Smooth muscle cell (in vitro differentiated cells): ENCODE results near the gene SMAD9. TPM values are rescaled to one million over a fixed set of nuclear protein-coding genes. Genes with fewer than 3 reads are reported as not detected.

Experiments
- DNase-seq: peaks from one replicate; lab custom pipeline; 2025; ENCODE audit not compliant: unreplicated experiment; lab: John Stamatoyannopoulos, UW
- H2AFZ ChIP-seq: fragments of 200-600 bp; sonication (generic); 2 replicates; pipeline ENCODE4 v1.6.0; 2016; ENCODE audit warnings: antibody characterized with exemption, low read depth, mild to moderate bottlenecking
- H3F3A ChIP-seq: fragments of 200-600 bp; sonication (generic); 2 replicates; pipeline ENCODE4 v1.6.0; 2017; ENCODE audit warnings: antibody characterized with exemption, low read depth
- H3K27ac ChIP-seq: fragments of 200-600 bp; sonication (generic); 2 replicates; pipeline ENCODE4 v1.5.1; 2016; ENCODE audit warnings: low read depth, mild to moderate bottlenecking
- H3K27me3 ChIP-seq: fragments of 200-600 bp; sonication (generic); 2 replicates; pipeline ENCODE4 v1.6.1; 2016; ENCODE audit warnings: low read depth, mild to moderate bottlenecking
- H3K36me3 ChIP-seq: fragments of 200-600 bp; sonication (generic); 2 replicates; pipeline ENCODE4 v1.5.1; 2016; ENCODE audit warnings: low read depth
- H3K4me1 ChIP-seq: fragments of 200-600 bp; sonication (generic); 2 replicates; pipeline ENCODE4 v1.5.1; 2016; ENCODE audit warnings: low read depth
- H3K4me2 ChIP-seq: fragments of 200-600 bp; sonication (generic); 2 replicates; pipeline ENCODE4 v1.6.0; 2016; ENCODE audit warnings: mild to moderate bottlenecking
- H3K4me3 ChIP-seq: fragments of 200-600 bp; sonication (generic); 2 replicates; pipeline ENCODE4 v1.5.1; 2016; ENCODE audit warnings: mild to moderate bottlenecking
- H3K79me2 ChIP-seq: fragments of 200-600 bp; sonication (generic); 2 replicates; pipeline ENCODE4 v1.6.0; 2016; ENCODE audit warnings: low read depth, mild to moderate bottlenecking
- H3K9ac ChIP-seq: fragments of 200-600 bp; sonication (generic); 2 replicates; pipeline ENCODE4 v1.6.0; 2016; ENCODE audit warnings: low read depth
- H3K9me3 ChIP-seq: fragments of 200-600 bp; sonication (generic); replicated peaks from 2 replicates; pipeline ENCODE4 v1.5.1; 2016; ENCODE audit warnings: low read depth
- H4K20me1 ChIP-seq: fragments of 200-600 bp; sonication (generic); 2 replicates; pipeline ENCODE4 v1.6.0; 2016; ENCODE audit warnings: low read depth
- WGBS: methylation state at CpG from one replicate; pipeline ENCODE4 v1.1.7; 2016; ENCODE audit warnings: low lambda C conversion rate; 5-methylcytosine and 5-hydroxymethylcytosine counted together
- polyA plus RNA-seq: library from polyadenylated mRNA; unstranded; fragments of >200 nt; fragmentation: Nextera tagmentation; extraction: Ambion mirVana; gene quantifications from 2 replicates; pipeline ENCODE4 v1.2.1, GENCODE V29; 2016
- total RNA-seq: library from RNA; depleted of rRNA; stranded (reverse); fragments of >200 nt; gene quantifications from 2 replicates; pipeline ENCODE4 v1.2.3, GENCODE V29; 2014
- TF ChIP-seq, protein P1 (sequence below): fragments of 200-600 bp; sonication (generic); IDR thresholded peaks from 2 replicates; pipeline ENCODE4 v1.5.1; 2017; ENCODE audit warnings: borderline replicate concordance, mild to moderate bottlenecking, antibody characterized with exemption; ENCODE audit not compliant: insufficient read depth, poor library complexity, severe bottlenecking

SMAD9 gene
- total and polyA plus RNA-seq, 2 experiments from 2014 or later = 6.6 to 7.1 TPM

DNA sequence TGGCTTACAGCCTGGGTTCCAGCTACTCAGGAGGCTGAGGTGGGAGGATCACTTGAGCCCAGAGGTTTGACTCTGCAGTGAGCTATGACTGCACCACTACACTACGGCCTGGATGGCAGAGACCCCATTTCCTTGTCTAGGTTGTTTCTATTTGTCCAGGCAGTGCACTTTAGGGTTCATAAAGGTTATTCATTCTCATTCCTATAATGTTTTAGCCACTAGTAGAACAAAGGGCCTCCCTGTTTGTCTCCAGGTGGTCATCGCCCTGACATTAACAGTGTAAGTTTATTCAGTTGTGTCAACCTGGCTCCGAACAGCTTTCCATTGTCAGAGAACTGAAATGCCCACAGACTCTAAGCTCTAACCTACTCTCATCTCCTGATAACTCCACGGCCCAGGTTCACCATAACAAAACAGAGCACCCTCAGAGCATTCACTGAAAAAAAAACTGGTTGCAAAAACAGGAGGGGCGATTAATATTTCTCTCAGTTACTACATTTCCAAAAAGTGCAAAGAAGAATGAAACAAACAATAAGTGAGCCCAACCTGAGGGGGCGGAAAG, 37.1 kb downstream of the SMAD9 start:
- 72% methylated on average over 6 of the region's 6 CpGs for WGBS
- Histone ChIP-seq H2AFZ (no peak overlapping the region), H3K79me2 (no peaks in the 10 kb centered on the region), H3K36me3 (no peaks in the 10 kb centered on the region), H3F3A (no peaks in the 10 kb centered on the region), H3K9ac (no peak overlapping the region), H3K27me3 (no peaks in the 10 kb centered on the region), H4K20me1 (peaks cover 19% of the 10 kb centered on the region), H3K9me3 (no peaks in the 10 kb centered on the region), H3K4me2 (peak overlapping the region; percentile 53), H3K27ac (no peak overlapping the region), H3K4me3 (no peak overlapping the region), H3K4me1 (no peaks in the 10 kb centered on the region)
- no peak for DNase-seq
- TF ChIP-seq, protein P1, sequence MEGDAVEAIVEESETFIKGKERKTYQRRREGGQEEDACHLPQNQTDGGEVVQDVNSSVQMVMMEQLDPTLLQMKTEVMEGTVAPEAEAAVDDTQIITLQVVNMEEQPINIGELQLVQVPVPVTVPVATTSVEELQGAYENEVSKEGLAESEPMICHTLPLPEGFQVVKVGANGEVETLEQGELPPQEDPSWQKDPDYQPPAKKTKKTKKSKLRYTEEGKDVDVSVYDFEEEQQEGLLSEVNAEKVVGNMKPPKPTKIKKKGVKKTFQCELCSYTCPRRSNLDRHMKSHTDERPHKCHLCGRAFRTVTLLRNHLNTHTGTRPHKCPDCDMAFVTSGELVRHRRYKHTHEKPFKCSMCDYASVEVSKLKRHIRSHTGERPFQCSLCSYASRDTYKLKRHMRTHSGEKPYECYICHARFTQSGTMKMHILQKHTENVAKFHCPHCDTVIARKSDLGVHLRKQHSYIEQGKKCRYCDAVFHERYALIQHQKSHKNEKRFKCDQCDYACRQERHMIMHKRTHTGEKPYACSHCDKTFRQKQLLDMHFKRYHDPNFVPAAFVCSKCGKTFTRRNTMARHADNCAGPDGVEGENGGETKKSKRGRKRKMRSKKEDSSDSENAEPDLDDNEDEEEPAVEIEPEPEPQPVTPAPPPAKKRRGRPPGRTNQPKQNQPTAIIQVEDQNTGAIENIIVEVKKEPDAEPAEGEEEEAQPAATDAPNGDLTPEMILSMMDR = no peak

DNA sequence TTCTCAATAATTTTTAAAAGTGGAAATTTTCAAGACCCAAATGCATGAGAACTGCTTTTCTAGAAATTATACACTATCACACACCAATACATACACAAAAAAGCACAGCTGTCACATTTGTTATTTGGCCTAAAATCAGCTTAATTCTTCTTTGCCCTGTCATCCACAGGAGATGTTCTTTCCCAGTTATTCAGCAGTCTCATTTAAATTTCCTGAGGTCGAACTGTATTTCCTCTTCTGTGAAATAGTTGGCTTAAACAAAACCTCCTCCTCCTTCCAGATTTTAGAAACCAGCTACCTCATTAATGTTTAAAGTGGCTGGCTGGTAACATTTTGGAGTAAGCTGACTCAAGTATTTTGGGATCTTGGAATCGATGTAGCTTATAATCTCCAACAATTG, 39.1 kb downstream of the SMAD9 start:
- Histone ChIP-seq H3K27me3 (no peaks in the 10 kb centered on the region), H3K27ac (no peak overlapping the region), H4K20me1 (peaks cover 14% of the 10 kb centered on the region), H3K4me3 (no peak overlapping the region), H3K4me1 (no peaks in the 10 kb centered on the region), H3K36me3 (no peaks in the 10 kb centered on the region), H3K4me2 (no peak overlapping the region), H2AFZ (no peak overlapping the region), H3K9me3 (no peaks in the 10 kb centered on the region), H3K9ac (no peak overlapping the region), H3K79me2 (no peaks in the 10 kb centered on the region), H3F3A (no peaks in the 10 kb centered on the region)
- WGBS = 68% methylated on average over 2 of the region's 2 CpGs
- TF ChIP-seq, protein P1 = no peak
- no peak for DNase-seq

DNA sequence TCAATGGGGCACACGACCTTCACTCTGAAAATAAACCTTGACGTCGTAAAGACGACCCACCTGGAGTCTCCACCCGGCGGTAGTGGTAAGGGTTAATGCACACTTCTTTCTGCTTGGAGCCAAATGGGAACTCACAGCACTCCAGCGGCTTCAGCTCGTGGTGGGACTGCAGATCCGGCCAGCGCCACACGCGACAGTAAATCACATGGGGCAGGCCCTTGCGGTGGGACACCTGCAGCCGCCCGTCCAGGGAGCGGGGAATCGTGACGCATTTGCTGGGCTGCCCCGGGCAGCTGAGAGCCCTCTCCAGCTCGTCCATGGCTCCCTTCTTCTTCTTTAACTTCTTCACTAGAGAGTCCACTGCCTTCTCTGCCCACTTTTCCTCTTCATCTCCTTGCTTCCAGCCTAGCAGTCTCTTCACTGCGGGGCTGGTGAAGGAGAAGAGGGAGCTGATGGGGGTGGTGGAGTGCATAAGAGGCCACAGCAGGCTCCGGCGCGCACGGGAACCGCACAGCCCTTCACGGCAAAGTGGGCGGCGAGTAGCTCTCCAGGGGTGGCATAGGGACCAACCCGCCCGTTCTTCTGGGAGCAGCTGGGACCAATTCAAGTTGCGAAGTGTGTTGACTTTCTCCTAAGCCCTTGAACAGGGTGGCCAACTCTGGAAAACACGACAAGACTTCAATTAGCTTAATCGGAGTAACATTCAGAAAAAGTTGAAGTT, 40.7 kb downstream of the SMAD9 start:
- Histone ChIP-seq H3K9ac (no peak overlapping the region), H3K9me3 (no peaks in the 10 kb centered on the region), H3K4me2 (no peak overlapping the region), H2AFZ (no peak overlapping the region), H3K27me3 (no peaks in the 10 kb centered on the region), H3K79me2 (no peaks in the 10 kb centered on the region), H3K4me1 (no peaks in the 10 kb centered on the region), H3K27ac (no peak overlapping the region), H3K4me3 (no peak overlapping the region), H3F3A (no peaks in the 10 kb centered on the region), H3K36me3 (no peaks in the 10 kb centered on the region), H4K20me1 (peaks cover 6% of the 10 kb centered on the region)
- DNase-seq = no peak
- TF ChIP-seq, protein P1 = no peak
- 97% methylated on average over 34 of the region's 34 CpGs for WGBS

DNA sequence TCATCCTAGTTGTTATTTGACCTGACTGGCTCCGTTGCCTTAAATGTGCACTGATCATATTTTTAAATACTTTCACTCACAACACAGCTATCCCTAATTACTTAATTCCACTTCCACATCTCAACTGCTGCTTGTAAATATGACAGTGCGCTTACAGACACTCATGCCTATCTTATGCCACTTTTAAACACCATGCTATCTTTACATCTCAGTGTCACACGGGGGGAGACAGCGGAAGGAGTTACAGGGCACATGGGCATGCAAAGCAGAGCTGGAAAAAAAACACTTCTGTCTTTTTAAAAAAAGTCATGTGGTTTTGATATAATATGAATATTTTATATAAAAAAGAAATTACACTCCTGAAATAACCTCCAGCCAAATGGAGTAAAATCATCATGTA, 44.1 kb downstream of the SMAD9 start:
- H4K20me1 ChIP-seq = no peaks in the 10 kb centered on the region
- no peaks in the 10 kb centered on the region for H3K79me2 ChIP-seq
- H2AFZ ChIP-seq = no peak overlapping the region
- no peaks in the 10 kb centered on the region for H3K9me3 ChIP-seq
- no peaks in the 10 kb centered on the region for H3K36me3 ChIP-seq
- no peak overlapping the region for H3K9ac ChIP-seq
- 68% methylated on average over 4 of the region's 4 CpGs for WGBS
- DNase-seq = no peak
- no peak overlapping the region for H3K27ac ChIP-seq
- no peaks in the 10 kb centered on the region for H3K4me1 ChIP-seq
- H3F3A ChIP-seq = no peaks in the 10 kb centered on the region
- TF ChIP-seq, protein P1 = no peak
- H3K4me3 ChIP-seq = no peak overlapping the region
- H3K4me2 ChIP-seq = no peak overlapping the region
- H3K27me3 ChIP-seq = no peaks in the 10 kb centered on the region
